Measurements from ENCODE around the gene OTOG. TPM values are rescaled to one million over a fixed set of nuclear protein-coding genes. Genes with fewer than 3 reads are reported as not detected.

The OTOG gene
- total RNA-seq, 1 experiment from 2014 or later = 0.35 TPM

DNA sequence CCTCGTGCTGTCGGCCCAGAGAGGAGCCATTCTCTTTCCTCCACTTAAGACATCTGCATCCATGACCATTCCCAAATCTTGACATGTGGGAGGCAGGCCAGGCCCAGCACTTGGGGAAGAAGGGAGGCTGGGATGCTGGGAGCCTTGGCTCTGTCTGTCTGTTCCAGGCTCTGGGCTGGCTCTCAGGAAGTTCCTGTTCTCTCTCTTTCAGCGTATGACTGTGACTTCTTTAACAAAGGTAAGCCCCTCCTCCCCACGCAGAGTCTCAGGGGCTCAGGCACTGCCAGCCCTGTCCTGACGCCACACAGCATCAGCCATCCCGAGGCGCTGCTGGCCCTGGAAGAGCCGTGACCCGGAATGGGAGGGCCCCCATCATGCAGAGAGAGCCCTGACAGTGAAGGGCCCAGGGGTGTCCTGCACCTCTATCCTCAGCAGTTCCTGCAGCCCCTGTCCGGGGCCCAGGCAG, 52.4 kb downstream of the OTOG start:
- H4K5ac ChIP-seq (ENCODE audit: insufficient read length, low read depth, low read length) = no peak overlapping the region
- Mint-ChIP-seq H3K9me3 (peaks cover 3 to 5% of the 10 kb centered on the region in 2 experiments; a peak in 2 of 5 replicates), H3K36me3 (ENCODE audit: insufficient read depth in 1 of 3, low read depth in 3 of 3) (no peaks in the 10 kb centered on the region), H3K27me3 (ENCODE audit: low read depth) (peaks cover 51% of the 10 kb centered on the region), H3K4me3 (no peak overlapping the region), H3K4me1 (peaks cover 10 to 29% of the 10 kb centered on the region in 2 experiments), H3K27ac (no peak overlapping the region)
- H2BK5ac ChIP-seq (ENCODE audit: insufficient read length, low read length) = no peak overlapping the region
- H3K27ac ChIP-seq (ENCODE audit: insufficient read length, low read depth, low read length) = no peak overlapping the region
- H4K91ac ChIP-seq (ENCODE audit: insufficient read length, low read depth, low read length) = no peak overlapping the region
- no peak overlapping the region for H3K23ac ChIP-seq (ENCODE audit: insufficient read length, low read depth, low read length)
- no peaks in the 10 kb centered on the region for H3K9me3 ChIP-seq (ENCODE audit: control insufficient read depth, low read depth, low read length)
- no peaks in the 10 kb centered on the region for H3K27me3 ChIP-seq (ENCODE audit: insufficient read depth, low read length)
- H3K9ac ChIP-seq (ENCODE audit: extremely low read depth, insufficient read length, low read length) = no peak overlapping the region
- H2AK5ac ChIP-seq (ENCODE audit: insufficient read length, low read length) = no peak overlapping the region
- no peak overlapping the region for H3K4ac ChIP-seq (ENCODE audit: low read depth, low read length)
- H3K79me1 ChIP-seq (ENCODE audit: insufficient read depth, low read depth, low read length, poor library complexity, severe bottlenecking) = no peaks in the 10 kb centered on the region
- no peak overlapping the region for H3K56ac ChIP-seq (ENCODE audit: insufficient read length, low read depth, low read length)
- H2BK20ac ChIP-seq (ENCODE audit: low read depth, low read length, poor library complexity, severe bottlenecking) = no peak overlapping the region
- no peak overlapping the region for H2AFZ ChIP-seq (ENCODE audit: low read length)
- H3K4me1 ChIP-seq (ENCODE audit: insufficient read depth, low read length) = no peaks in the 10 kb centered on the region
- no peaks in the 10 kb centered on the region for H3K23me2 ChIP-seq (ENCODE audit: insufficient read length, low read depth, low read length, poor library complexity, severe bottlenecking)
- no peak overlapping the region for H3T11ph ChIP-seq (ENCODE audit: low read length)
- no peak overlapping the region for H2BK120ac ChIP-seq (ENCODE audit: low read depth, low read length, poor library complexity, severe bottlenecking)
- H3K18ac ChIP-seq (ENCODE audit: insufficient read length, low read depth, low read length) = no peak overlapping the region
- H2BK15ac ChIP-seq (ENCODE audit: low read depth, low read length) = no peak overlapping the region
- H4K8ac ChIP-seq (replicated peaks; ENCODE audit: insufficient read length, low read depth, low read length) = no peak overlapping the region
- WGBS (ENCODE audit: extremely low coverage, insufficient read length, low lambda C conversion rate) = no CpG with 5 or more reads among the region's 10 CpGs
- H3K79me2 ChIP-seq (ENCODE audit: insufficient read depth, low read length) = no peaks in the 10 kb centered on the region
- no peak for DNase-seq
- peaks cover 2% of the 10 kb centered on the region for H4K20me1 ChIP-seq (ENCODE audit: control insufficient read depth, insufficient read depth, insufficient read length)
- H3K14ac ChIP-seq (ENCODE audit: insufficient read depth, low read length) = no peak overlapping the region
- H2BK12ac ChIP-seq (ENCODE audit: insufficient read length, low read depth, low read length) = no peak overlapping the region
- TF ChIP-seq, protein P1, sequence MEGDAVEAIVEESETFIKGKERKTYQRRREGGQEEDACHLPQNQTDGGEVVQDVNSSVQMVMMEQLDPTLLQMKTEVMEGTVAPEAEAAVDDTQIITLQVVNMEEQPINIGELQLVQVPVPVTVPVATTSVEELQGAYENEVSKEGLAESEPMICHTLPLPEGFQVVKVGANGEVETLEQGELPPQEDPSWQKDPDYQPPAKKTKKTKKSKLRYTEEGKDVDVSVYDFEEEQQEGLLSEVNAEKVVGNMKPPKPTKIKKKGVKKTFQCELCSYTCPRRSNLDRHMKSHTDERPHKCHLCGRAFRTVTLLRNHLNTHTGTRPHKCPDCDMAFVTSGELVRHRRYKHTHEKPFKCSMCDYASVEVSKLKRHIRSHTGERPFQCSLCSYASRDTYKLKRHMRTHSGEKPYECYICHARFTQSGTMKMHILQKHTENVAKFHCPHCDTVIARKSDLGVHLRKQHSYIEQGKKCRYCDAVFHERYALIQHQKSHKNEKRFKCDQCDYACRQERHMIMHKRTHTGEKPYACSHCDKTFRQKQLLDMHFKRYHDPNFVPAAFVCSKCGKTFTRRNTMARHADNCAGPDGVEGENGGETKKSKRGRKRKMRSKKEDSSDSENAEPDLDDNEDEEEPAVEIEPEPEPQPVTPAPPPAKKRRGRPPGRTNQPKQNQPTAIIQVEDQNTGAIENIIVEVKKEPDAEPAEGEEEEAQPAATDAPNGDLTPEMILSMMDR (conservative IDR thresholded peaks at IDR 0.05) = no peak
- no peak overlapping the region for H3K4me2 ChIP-seq (ENCODE audit: insufficient read depth, insufficient read length, low read length)
